SK-N-SH (cell line): Measurements from ENCODE around the gene MIOS.

ENCODE experiments used
- CHD2 ChIP-seq: fragments of 150-350 bp; IDR thresholded peaks from 2 replicates; pipeline ENCODE4 v1.6.1; 2018; ENCODE audit warnings: low read length; ENCODE audit not compliant: partially characterized antibody
- EP300 ChIP-seq, 2 experiments: IDR thresholded peaks; 2 replicates each; pipeline versions ENCODE4 v1.4.0 to v1.6.1; 2012; ENCODE audit warnings: borderline replicate concordance in 1 of 2, low read depth in 1 of 2, low read length in 1 of 2
- EZH2phosphoT487 ChIP-seq: fragments of 200-600 bp; sonication (generic); IDR thresholded peaks from 2 replicates; pipeline ENCODE4 v1.6.1; 2017; ENCODE audit warnings: low read depth, mixed run types, mild to moderate bottlenecking, antibody characterized with exemption, moderate library complexity, borderline replicate concordance
- FOXM1 ChIP-seq: IDR thresholded peaks from 2 replicates; pipeline ENCODE4 v1.4.0; 2012; ENCODE audit warnings: low read depth, mild to moderate bottlenecking
- POLR2AphosphoS5 ChIP-seq: IDR thresholded peaks from 2 replicates; pipeline ENCODE4 v1.6.1; 2012; ENCODE audit warnings: low read depth, low read length
- RAD21 ChIP-seq: IDR thresholded peaks from 2 replicates; pipeline ENCODE4 v1.6.1; 2012; ENCODE audit warnings: mild to moderate bottlenecking, low read length
- RCOR1 ChIP-seq: fragments of 150-350 bp; IDR thresholded peaks from 2 replicates; pipeline ENCODE4 v1.6.1; 2017; ENCODE audit warnings: antibody characterized with exemption, low read length
- TF ChIP-seq, protein P1 (sequence below): IDR thresholded peaks from 2 replicates; pipeline ENCODE4 v1.6.1; 2012; ENCODE audit warnings: mild to moderate bottlenecking, low read depth, low read length, moderate library complexity
- TF ChIP-seq, protein P2 (sequence below): fragments of 200-600 bp; sonication (generic); IDR thresholded peaks from 2 replicates; pipeline ENCODE4 v1.6.1; 2017; ENCODE audit warnings: antibody characterized with exemption, mild to moderate bottlenecking, moderate library complexity

DNA sequence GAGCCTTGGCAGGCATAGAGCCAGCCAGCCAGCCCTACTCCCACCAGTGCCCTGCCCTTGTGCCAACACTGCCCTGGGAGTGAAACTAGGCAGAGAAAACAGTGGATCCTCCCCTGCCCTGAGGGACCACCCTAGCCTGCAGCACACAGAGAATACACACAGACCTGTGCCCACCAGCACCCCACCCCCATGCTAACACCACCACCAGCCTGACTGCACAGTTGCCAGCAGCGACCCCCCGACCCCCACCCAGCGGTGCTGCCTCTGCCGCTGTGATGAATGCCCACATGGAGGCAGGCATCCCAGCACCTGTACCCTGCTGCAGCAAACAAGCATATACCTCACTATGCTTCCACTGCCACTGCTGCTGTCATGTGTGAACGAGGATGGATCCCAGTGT, 9.4 kb upstream of the MIOS start:
- TF ChIP-seq, protein P1, sequence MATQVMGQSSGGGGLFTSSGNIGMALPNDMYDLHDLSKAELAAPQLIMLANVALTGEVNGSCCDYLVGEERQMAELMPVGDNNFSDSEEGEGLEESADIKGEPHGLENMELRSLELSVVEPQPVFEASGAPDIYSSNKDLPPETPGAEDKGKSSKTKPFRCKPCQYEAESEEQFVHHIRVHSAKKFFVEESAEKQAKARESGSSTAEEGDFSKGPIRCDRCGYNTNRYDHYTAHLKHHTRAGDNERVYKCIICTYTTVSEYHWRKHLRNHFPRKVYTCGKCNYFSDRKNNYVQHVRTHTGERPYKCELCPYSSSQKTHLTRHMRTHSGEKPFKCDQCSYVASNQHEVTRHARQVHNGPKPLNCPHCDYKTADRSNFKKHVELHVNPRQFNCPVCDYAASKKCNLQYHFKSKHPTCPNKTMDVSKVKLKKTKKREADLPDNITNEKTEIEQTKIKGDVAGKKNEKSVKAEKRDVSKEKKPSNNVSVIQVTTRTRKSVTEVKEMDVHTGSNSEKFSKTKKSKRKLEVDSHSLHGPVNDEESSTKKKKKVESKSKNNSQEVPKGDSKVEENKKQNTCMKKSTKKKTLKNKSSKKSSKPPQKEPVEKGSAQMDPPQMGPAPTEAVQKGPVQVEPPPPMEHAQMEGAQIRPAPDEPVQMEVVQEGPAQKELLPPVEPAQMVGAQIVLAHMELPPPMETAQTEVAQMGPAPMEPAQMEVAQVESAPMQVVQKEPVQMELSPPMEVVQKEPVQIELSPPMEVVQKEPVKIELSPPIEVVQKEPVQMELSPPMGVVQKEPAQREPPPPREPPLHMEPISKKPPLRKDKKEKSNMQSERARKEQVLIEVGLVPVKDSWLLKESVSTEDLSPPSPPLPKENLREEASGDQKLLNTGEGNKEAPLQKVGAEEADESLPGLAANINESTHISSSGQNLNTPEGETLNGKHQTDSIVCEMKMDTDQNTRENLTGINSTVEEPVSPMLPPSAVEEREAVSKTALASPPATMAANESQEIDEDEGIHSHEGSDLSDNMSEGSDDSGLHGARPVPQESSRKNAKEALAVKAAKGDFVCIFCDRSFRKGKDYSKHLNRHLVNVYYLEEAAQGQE, result no peak
- no peak for TF ChIP-seq POLR2AphosphoS5
- TF ChIP-seq, protein P2, sequence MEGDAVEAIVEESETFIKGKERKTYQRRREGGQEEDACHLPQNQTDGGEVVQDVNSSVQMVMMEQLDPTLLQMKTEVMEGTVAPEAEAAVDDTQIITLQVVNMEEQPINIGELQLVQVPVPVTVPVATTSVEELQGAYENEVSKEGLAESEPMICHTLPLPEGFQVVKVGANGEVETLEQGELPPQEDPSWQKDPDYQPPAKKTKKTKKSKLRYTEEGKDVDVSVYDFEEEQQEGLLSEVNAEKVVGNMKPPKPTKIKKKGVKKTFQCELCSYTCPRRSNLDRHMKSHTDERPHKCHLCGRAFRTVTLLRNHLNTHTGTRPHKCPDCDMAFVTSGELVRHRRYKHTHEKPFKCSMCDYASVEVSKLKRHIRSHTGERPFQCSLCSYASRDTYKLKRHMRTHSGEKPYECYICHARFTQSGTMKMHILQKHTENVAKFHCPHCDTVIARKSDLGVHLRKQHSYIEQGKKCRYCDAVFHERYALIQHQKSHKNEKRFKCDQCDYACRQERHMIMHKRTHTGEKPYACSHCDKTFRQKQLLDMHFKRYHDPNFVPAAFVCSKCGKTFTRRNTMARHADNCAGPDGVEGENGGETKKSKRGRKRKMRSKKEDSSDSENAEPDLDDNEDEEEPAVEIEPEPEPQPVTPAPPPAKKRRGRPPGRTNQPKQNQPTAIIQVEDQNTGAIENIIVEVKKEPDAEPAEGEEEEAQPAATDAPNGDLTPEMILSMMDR, result no peak
- no peak for TF ChIP-seq RCOR1
- no peak for TF ChIP-seq CHD2
- no peak for TF ChIP-seq EP300 (IDR thresholded peaks at IDR 0.05; ENCODE audit: borderline replicate concordance in 1 of 2, low read depth in 1 of 2, low read length in 1 of 2)
- no peak for TF ChIP-seq RAD21
- TF ChIP-seq EZH2phosphoT487, result no peak
- TF ChIP-seq FOXM1, result no peak
